Right lung (tissue), 5 donors: ENCODE data around the gene MYLK2. TPM values are rescaled to one million over a fixed set of nuclear protein-coding genes. Genes with fewer than 3 reads are reported as not detected.
"Not testable (repeated sequence)": the region's sequence is repeated elsewhere in the genome, so short reads cannot be mapped to it uniquely, and the experiment has no call there.

Source experiments
- DNase-seq, 2 donors: peaks; one replicate each; pipeline ENCODE4 v3.0.0-alpha.2; 2013
- polyA plus RNA-seq, 5 donors: library from polyadenylated mRNA; unstranded; fragments of 120-200 nt; gene quantifications; one replicate each; pipeline versions ENCODE4 v1.2.1 to v1.2.3, GENCODE V29; 2013; ENCODE audit warnings: inconsistent platforms in 1 of 5, low replicate concordance in 1 of 5; ENCODE audit not compliant: insufficient read length in 5 of 5, insufficient read depth in 1 of 5

Gene MYLK2
- polyA plus RNA-seq, 5 donors = 0.63 to 3.3 (median 1.1) TPM

DNA sequence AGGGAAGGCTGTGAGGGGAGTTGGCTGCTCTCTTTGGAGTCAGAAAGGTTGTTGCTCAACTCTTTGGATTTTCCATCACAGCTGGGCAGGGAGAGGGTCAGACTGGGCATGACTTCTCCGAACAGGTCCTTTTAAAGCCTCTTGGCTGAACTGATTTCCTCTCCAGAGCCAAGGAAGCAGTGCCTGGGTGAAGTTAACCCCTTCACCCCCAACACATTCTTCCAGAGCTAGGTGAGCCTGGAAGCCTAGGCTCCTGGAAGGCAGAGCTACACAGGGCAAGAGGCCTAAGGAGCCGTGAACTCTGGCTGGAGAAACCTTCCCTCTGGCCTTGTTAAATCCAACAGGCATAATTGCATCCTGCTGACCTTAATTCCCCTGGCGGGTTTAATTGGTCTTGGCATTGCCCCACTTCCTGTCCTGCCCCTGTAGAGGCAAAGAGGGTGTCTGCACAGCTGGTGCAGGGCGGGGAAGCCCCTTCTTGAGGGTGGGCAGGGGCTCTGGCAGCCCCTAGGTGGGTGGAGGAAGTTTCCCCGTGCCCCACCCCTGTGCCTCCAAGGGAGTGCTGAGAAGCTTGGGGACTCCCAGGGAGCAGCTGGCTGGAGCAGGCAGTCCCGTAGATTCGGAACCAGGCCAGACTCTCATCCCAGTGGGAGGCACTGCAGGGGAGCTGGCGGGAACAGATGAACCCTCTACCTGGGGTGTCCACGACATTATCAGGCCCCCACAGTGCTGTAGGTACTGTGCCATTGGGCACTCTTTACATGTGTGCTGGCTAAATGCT lies 3.6 kb upstream of the MYLK2 start:
- DNase-seq = no peak

DNA sequence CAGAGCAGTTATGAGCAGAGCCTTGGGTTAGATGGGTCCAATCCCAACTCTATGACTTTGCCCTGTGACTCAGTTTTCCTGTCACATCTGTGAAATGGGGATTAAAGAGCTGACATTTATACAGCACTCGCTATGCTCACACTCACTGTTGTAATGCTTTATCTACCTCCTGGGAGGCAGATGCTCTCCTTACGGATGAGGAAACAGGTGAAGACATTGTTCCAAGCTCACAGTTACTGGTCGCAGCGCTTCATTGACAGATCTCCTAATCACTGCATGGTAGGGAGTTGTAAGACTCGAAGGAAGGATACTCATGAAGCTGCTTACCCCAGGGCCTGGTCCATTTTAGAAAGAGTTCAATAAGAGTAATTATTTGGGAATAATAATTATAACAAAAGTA lies 2.9 kb upstream of the MYLK2 start:
- DNase-seq = no peak

DNA sequence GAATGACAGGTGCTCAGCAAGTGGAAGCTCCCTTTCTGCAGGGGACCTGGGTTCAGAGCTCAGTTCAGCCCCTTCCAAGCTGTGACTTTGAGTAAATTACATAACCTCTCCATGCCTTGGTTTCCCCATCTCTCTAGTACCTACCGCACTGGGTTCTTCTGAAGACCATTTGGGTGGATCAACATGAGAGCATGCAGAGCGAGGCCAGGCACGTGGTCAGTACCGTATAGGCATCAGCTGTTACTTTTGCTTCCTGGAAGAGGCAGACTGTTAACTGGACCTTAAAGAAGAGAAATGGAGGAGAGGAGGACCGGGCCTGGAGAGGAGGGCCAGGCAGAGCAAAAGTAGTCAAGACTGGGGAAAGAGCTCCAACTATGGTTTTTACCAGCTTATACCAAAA lies 1.7 kb upstream of the MYLK2 start:
- no peak for DNase-seq

DNA sequence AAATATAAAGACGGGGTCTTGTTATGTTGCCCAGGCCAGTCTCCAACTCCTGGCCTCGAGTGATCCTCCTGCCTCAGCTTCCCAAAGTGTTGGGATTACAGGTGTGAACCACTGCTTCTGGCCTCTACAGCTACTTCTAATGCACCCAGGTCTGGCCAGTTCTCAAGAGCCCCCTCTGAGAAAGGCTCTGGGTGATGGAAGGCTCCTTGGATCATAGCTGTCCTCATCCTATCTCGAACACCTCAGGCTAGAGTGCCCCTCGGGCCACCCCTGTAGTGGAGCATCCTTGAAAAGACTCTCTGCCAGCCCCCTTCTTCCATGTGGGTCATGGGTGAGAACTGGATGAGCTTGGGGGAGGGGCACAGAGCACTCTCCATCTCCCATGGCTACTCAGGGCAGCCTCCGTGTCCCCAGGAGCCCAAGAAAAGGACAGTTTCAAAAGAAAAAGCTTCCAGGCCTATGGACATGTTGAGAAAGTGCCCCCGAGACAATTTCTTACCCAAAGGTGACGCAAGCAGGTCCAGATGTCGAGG lies 714 bp upstream of the MYLK2 start:
- DNase-seq = no peak

DNA sequence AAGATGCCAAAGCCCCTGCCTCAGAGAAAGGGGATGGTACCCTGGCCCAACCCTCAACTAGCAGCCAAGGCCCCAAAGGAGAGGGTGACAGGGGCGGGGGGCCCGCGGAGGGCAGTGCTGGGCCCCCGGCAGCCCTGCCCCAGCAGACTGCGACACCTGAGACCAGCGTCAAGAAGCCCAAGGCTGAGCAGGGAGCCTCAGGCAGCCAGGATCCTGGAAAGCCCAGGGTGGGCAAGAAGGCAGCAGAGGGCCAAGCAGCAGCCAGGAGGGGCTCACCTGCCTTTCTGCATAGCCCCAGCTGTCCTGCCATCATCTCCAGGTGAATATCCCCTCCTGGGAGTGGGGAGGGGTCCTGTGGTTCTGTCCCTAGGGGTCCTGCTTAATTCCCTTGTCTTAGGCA lies 1.1 kb downstream of the MYLK2 start:
- DNase-seq = no peak

DNA sequence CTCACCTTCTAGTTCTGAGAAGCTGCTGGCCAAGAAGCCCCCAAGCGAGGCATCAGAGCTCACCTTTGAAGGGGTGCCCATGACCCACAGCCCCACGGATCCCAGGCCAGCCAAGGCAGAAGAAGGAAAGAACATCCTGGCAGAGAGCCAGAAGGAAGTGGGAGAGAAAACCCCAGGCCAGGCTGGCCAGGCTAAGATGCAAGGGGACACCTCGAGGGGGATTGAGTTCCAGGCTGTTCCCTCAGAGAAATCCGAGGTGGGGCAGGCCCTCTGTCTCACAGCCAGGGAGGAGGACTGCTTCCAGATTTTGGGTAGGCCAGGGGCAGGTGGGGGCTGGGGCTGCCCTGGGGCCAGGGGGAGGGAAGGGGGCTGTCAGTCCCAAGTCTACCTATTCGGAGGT lies 2.3 kb downstream of the MYLK2 start:
- no peak for DNase-seq

DNA sequence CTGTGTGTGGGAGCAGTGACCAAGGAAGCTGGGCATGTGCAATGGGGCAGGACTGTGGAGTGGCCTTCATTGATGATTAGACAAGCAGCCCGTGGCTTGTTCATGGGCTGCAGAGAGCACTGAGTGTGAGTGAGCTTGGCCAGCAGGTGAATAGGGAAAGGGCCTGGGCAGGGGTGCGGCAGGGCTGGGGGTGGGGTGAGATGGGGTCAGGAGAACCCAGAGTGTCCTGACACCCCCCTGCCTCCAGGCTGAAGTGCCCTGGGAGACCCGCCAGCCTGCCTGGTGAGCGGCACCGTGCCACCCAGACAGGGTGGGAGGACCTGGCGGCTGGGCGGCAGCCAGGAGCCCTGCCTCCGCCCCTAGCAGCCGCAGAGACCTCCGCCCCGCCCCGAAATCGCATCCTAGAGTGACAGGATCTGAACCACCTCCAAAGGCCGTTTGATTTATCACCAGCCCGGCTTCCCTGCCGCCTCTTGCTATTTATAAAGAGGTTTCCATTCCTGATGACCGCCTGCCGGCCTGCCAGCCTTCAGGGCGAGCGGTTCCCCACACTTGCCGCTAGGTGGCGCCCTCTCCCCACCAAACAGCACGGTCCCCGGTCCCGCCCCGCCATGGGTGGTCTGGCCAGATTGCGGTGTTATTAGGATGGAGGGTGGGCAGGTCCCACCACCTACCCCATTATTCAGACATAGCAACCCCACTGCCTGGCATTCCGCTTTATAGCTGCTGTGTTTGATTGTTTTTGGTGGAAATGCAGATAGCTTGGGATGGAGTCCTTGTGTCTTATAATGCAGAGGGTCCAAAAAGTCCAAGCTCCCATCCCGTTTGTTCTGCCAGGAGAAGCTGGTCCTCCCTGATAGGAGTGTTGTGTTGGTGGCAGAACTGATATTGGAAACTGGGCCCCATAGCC lies 3.5 kb downstream of the MYLK2 start:
- peak; percentile 62 to 77 for DNase-seq

DNA sequence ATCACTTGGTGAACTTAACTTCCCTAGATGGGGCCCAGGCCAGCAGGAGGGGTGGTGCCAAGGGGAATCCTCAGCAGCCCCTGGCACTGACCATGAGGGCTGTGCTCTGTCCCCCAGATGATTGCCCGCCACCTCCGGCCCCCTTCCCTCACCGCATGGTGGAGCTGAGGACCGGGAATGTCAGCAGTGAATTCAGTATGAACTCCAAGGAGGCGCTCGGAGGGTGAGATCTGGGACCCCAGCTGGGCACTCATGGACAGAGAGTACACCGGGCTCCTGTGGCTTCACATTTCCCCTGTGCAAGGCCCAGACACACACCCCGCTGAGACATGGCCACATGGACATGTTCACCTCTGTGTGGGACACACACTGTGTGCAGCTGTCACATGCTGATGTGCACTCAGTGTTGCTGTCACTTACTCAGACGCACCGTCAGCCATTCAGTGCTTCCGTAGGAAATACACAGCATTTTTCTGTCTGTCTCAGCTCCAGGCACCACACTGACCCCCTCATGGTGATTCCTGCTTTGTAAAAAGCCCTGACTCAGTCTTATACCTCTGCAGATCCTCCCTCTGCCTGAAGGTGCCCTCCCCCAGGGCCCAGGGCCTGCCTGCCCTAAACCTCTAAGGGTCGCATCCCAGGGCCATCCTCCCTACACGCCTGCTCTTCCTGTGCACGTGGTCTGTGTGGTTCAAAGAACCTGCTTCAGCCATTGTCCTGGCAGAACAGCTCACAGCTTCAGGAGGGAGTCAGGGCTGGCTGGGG lies 4.4 kb downstream of the MYLK2 start:
- no peak for DNase-seq

DNA sequence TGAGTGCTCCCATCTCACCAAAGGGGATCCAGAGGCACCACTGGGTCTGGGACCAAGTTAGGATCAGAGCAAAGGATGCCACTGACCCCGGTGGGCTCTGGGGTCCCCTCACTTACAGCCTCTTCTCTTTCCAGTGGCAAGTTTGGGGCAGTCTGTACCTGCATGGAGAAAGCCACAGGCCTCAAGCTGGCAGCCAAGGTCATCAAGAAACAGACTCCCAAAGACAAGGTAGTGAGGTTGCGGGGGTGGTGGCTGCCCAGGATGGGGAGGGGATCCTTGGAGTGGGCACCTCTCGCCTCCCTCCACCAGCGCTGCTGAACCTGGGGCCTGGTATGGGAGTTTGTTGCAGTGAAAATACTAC lies 4.9 kb downstream of the MYLK2 start:
- DNase-seq = no peak

DNA sequence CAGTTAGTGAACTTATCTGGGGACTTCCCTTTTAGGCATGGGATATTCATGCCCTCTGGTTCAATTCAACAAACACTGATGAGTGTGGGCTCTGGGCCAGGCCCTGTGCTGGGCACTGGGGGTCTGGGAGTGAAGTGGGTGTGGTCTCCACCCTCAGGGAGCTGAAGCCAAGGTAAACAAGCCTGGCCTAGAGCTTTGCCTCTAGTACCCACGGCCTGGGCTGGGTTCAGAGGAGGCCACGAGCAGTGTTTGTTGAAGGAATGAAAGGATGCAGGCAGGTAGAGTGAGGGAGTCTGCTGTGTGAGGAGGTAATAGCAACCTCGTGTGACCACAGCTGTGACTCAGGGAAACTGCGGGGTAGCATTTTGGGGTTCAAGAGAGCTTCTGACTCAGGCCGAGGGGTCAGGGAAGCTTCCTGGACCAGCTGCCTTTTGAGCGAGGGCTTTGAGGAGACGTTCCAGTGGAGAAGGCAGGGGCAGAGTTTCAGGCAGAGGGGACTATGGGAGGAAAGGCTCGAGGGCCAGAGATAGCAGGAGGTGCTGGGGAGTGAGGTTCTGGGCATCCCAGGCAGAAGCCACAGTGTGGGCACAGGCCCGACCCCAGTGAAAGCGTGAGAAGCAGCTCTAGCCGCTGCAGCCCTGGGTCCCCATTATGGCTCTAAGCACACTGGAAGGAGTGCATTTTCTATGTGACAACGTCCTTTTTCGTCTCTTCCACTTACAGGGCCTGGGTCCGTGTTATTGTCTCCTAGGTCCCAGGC lies 5.6 kb downstream of the MYLK2 start:
- DNase-seq = no peak

DNA sequence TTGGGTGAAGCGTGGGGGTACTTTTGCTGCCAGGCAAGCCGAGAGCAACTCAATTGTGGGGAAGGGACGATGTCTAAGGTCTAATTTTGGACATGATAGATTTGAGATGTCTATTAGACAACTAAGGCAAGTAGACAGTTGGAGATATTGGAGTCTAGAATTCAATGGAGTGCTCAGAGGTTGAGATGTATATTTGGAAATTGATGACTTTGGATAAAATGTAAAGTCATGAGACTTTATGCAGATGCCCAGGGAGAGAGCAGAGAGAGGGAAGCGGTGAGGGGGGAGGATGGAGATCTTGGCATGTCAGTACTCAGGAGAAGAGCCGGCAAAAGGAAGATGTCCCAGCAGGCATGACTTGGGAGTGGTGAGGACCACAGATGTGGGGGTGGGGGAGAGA lies 6.9 kb downstream of the MYLK2 start:
- no peak for DNase-seq

DNA sequence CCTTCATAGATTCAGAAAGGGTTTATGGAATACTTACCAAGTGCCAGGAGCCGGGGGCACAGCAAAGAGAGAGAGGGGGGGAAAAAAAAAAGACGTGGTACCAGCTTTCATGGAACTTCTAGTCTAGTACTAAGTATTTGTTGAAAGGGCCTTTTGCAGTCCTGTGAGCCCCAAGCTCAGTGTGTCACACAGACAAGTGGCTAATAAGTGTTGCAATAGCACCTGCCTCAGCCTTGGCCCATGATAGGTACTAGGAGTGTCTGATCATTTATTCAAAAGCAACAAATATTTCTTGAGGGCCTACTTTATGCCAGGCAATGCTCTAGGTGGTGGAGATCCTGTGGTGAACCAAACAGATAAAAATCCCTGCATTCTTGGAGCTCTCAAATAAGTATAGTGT lies 7.9 kb downstream of the MYLK2 start:
- DNase-seq = no peak

DNA sequence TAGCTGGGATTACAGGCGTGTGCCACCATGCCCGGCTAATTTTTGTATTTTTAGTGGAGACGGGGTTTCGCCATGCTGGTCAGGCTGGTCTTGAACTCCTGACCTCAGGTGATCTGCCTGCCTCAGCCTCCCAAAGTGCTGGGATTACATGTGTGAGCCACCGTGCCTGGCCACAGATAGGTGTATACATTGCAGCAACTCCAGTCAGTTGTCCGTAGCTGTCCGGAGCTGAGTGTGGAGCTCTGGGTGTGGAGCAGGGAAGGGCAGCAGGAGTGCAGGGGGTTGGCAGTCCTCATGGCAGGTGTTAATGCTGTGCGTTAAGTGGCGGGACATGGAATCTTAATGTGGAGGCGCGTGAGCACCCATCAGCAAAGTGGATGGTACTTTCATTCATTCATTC lies 8.9 kb downstream of the MYLK2 start:
- not testable (repeated sequence) for DNase-seq

DNA sequence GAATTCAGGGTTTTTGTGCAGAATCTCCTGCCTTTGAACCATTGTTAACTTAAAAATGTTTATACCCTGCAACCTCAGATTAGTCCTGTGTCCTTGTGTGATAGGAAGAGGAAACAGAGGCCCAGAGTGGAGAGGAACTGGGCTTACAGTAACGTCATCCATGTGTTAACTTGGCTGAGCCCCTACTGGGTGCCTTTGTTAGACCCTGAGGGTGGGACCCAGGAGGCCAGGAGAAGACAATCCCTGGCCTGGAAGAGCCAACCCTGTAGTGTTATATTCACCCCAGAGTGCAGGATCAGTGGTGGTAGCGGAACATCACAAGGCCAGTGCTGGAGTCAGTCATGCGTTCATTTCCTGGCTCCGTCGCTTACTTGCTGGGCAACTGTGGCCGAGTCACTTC lies 10.6 kb downstream of the MYLK2 start:
- DNase-seq = no peak

DNA sequence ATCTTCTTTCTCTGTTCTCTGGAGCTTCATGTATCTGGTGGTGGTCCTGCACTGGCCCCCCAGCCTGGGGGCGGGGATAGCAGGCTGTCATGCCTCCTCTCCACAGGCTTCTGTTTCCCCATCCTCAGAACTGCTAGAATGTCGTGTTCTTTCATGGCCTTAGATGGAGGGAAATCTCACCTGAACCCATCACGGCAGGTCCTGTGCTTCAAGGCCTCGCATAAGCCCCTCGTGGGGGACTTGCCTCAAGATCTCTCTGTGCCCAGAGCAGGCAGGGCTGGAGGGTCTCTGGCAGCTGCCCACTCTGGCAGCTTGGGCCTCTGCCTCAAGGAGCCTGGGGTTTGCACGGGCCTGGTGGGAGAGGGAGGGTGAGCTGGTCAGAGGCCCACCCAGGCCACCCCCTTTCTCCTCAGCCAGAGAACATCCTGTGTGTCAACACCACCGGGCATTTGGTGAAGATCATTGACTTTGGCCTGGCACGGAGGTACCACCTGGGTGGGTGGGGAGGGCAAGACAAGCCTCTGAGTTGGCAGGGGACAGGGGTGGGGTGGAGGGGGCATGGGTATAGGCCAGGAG lies 11.3 kb downstream of the MYLK2 start:
- no peak for DNase-seq

DNA sequence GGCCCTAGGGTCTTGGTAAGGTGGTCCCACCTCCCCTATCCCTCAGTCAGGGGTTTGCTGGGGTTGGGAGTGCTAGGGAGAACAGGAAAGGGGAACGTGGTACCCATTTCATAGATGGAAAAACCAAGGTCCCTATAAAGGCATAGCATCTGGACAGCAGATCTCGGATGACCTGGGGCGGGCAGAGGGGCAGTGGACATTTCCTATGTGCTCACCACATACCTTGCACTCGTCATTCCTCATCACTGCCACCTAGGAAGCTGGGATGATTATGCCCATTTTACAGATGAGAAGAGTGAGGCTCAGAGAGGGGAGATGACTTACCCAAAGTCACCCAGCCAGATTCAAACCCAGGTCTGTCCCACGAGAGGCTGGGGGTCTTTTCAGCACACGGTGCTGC lies 12.1 kb downstream of the MYLK2 start:
- DNase-seq = no peak

DNA sequence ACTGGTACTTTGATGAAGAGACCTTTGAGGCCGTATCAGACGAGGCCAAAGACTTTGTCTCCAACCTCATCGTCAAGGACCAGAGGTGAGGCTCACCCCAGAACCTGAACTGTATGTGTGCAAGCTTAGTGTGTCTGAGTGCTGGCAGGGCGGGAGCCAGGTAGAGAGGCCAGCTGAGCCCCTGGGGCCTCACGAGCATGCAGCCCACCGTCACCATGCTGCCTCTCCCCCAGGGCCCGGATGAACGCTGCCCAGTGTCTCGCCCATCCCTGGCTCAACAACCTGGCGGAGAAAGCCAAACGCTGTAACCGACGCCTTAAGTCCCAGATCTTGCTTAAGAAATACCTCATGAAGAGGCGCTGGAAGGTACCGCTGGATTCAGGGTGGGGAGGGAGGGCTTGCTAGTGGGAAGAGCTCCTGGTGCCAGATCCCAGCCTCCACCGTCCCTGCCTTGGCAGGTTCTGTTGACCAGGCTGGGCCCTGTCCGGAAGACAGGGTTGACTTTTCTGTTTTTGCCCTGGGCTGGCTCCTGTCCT lies 12.7 kb downstream of the MYLK2 start:
- DNase-seq = no peak

DNA sequence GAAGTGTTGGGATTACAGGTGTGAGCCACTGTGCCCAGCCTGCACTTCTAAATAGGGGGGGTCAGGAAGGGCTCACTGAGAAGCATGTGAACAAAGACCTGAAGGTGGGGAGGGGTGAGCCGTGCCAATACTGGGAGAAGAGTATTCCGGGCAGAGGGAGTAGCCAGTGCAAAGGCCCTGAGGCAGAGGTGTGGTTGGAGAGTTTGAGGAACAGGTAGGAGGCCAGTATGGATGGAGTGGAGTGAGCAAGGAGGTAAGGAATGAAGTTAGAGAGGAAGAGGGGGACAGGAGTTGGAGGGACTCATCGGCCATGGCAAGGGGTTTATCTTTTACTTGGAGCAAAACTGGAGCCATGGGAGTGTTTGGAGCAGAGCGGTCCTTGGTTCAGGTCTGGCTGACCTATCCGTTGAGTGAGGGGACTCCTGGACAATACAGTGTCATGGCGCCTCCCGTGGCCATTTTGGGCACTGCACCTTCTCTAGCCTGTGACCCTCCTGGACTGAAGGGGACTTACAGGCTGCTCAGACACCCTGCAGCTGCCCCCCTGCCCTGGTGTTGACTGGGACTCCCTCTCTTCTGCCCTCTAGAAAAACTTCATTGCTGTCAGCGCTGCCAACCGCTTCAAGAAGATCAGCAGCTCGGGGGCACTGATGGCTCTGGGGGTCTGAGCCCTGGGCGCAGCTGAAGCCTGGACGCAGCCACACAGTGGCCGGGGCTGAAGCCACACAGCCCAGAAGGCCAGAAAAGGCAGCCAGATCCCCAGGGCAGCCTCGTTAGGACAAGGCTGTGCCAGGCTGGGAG lies 14.2 kb downstream of the MYLK2 start:
- DNase-seq = peak in 1 of 2 donors; percentile 54

DNA sequence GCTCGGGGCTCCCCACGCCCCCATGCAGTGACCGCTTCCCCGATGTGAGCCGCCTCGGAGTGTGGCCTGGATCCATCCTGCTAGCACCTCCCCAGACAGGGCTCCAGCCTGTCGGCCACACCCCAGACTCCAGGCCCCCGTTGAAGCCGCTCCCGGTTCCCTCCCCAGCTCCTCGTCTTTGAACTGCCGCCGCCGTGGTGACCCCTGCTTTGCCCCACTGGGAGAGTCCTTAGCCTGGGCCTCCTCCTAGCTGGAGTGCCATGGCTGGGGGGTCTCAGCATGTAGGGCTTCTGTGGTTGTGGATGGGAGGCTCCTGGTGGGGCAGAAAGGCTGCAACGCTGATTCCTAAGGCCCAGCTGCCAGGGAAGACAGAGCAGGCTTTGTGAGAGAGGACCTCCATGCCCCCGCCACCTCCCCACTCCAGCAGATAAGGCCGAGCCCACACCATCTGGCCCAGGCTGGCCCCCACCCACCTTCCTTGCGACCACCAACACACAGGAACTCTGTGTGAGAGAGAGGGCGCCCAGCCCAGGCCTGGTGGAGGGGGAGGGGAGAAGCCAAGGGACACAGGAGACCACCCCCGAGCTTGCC lies 14.9 kb downstream of the MYLK2 start:
- DNase-seq = no peak
